GM21737 (cell line): ENCODE measurements around the gene C6orf89.

Experiments used
- ATAC-seq: cut with Tn5 transposase; IDR thresholded peaks from one replicate; pipeline ENCODE4 v1.9.1; 2021; ENCODE audit warnings: mild to moderate bottlenecking, moderate library complexity; ENCODE audit not compliant: unreplicated experiment

The C6orf89 gene, protein sequence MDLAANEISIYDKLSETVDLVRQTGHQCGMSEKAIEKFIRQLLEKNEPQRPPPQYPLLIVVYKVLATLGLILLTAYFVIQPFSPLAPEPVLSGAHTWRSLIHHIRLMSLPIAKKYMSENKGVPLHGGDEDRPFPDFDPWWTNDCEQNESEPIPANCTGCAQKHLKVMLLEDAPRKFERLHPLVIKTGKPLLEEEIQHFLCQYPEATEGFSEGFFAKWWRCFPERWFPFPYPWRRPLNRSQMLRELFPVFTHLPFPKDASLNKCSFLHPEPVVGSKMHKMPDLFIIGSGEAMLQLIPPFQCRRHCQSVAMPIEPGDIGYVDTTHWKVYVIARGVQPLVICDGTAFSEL

DNA sequence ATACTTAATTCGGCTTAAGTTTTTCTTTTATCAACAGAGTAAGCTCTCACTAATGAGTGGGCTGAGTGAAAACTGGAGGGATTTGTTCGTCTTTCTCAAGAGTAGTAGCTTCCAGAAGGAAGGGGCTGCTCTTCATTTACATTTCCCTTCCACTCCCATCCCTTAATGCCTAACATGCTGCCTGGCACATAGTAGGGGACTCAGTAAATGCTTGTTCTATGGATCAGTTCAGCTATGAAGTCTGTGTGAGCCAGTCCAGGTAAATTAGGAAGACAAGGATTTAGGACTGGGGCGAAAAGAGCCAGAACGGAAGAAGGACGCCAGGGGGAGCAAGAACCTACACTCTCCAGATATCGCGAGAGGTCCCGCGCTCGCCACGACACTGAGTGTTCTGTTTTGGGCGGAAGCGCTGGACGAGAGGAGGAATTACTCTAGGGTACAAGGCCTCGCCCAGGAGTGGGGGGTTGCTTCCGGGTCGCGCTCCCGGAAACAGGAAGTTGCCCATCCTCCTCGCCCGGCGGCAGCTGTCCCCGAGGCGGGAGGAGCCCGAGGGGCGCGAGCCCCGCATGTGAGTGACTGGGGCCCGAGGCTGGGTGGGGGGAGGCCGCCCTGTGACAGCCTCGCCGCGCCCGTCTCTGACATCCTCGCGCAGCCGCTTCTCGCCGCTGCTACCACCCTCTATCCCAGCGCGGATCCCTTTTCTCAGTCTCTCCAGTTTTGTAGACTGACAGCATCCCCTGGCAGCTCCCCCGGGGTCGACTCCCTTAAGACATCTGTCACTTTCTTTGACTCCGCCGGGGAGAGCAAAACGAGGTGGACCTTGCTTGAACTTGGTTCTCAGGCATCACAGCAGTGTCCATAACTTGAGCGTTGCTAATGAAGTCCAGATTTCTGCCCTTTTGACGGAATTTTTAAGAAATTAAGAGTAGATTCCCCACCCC, at the start of gene C6orf89:
Gene C6orf89 (plus strand): TSS at position 492 of the 941 bp plus-strand sequence. CDS start 13,493 bp downstream, outside the sequence.
- peak; percentile 98 for ATAC-seq

DNA sequence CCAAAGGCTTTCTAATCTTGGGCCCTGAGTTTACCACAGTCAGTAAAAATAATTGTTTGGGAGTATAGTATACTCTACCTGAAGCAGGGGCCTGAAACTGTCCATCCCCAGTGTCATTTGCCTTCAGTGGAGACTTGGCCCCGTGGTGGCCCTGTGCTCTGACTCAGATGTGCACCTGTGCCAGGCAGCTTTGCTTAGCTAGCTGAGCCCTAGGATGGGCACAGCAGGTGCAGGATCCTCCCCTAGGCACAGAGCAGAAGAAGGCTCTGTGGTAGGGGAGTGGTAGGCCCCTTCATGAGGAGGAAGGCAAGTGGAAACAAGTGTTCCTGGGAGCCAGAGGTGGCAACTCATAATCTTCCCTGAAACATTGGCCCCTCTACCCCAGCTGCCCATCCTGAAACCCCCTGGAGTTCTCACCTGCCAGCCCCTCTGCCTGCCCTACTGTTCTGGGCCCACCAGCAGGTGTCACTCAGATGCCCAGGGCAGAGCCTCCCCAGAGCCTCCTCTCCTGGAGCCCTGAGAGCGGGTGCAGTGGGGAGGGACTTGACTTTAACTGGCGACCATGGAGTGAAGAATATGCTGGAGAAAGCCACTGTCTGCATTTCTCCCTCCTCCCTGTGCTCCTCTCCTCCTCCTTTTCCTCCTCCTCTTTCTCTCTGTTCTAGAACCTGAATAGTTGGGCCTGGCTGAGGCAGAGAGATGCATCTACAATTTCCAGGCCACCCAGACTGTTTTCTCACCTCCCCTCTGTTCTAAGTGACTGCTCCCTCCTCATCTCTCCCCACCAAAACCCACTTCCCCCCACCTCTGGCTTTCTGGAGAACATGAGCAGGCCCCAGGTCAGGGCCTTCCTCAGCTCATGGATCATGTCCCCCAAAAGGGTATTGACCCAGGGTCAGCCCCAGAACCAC, 49.4 kb upstream of the C6orf89 start:
- ATAC-seq: no peak

DNA sequence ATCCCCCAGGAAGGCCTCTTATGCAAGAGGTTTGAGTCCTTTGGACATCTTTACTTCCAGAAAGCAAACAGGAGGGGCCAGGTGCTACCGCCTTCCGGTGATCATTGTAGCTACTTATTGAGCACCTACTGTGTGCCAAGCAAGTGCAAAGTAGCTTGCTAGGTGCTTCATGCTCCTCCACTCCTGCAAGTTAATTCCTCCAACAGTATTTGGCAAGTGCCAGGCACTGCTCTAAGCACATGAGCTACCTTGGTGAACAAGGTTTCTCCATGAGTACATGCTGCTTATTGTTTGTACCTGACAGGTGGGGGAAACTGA, 48.8 kb upstream of the C6orf89 start:
- ATAC-seq: no peak

DNA sequence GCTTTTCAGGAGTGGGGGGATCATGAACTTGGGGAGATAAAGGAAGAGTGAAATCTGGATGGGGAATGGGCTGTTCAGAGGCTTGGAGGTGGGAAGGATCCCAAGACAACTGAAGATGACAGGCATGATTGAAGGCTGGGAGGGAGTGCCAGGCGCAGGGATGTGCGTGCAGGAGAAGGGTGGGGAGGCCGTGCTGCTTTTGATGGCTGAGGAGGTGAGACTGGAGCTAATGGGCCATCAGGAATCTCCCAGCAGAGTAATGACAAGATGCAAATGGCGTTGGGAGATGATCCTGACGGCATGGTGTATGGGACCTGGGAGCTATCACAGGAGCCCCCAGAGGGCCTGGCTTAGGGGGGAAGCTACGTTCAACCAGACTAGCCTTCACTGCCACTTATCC, 48.1 kb upstream of the C6orf89 start:
- ATAC-seq: no peak

DNA sequence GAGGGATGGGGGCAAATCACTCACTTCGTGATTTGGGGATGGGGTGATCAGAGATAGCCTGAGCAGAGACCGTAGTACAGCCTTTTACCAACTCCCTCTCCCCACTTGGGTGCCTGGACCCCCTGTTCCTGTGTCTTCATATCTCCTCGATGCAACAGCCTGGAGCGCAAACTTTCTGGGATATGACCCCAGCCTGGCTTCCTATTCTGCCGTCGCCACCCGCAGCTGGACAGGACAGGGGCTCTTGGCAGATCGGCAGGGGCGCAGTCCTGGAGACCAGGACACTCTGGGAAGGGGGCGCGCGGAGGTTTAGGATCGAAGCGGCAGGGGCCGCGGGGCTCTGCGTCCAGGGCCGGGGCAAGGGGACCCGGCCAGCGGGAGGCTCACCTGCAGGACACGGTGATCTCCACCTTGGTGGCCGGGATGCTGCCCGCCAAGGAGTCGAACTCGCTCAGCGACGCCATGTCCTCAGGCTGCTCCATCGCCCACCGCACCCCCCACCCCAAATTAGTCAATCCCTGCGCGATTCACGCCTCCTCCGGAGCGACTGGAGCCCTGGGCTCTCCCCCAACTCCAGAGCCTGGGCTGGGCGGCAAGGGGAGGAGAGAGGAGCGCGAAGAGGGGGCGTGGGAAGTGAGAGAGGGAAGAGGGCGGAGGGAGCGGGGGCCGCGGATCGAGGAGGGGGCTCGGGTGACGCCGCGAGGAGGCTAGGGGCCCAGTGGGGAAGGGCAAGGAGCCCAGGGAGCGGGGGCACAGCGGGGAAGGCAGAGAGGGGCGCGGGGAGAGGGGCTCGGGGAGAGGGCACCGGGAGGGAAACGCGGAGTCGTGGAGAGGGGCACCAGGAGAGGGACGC, 46.6 kb upstream of the C6orf89 start, which contains the start of gene CPNE5:
Gene CPNE5 (minus strand): TSS at position 549 of the 853 bp plus-strand sequence. CDS start 67 bp downstream, at position 482.
- no peak for ATAC-seq

DNA sequence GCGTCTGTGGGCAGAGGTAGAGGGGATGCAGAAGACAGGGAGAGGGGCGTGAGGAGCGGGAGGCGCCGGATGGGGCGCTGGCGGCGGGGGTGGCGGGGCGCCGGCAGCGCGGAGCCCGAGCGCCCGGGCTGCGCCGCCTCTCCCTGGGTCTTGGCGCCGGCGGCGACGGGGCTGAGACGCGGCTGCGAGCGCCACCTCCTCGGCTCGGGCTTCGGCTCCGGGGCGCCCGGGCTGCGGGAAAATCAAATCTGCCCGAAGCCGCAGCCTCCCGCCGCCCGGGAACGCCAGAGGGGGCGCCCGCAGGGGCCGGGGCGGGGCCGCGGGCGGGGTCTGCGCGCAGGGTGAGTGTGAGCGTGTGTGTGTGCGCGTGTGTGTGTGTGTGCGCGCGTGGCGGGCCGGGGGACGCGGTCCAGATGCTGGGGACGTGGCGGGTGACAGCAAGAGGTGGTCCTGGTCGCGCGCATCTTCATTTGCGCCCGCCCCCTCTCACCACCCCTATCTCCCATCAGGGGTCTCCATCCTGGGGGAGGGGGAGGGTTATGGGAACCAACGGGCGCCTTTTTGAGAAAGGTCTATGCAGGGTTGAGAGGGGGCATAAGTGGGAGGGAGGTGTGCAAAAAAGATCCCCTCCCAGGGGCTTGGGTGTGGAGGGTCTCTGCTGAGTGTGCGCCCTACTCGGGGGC, 45.9 kb upstream of the C6orf89 start:
- ATAC-seq: no peak

DNA sequence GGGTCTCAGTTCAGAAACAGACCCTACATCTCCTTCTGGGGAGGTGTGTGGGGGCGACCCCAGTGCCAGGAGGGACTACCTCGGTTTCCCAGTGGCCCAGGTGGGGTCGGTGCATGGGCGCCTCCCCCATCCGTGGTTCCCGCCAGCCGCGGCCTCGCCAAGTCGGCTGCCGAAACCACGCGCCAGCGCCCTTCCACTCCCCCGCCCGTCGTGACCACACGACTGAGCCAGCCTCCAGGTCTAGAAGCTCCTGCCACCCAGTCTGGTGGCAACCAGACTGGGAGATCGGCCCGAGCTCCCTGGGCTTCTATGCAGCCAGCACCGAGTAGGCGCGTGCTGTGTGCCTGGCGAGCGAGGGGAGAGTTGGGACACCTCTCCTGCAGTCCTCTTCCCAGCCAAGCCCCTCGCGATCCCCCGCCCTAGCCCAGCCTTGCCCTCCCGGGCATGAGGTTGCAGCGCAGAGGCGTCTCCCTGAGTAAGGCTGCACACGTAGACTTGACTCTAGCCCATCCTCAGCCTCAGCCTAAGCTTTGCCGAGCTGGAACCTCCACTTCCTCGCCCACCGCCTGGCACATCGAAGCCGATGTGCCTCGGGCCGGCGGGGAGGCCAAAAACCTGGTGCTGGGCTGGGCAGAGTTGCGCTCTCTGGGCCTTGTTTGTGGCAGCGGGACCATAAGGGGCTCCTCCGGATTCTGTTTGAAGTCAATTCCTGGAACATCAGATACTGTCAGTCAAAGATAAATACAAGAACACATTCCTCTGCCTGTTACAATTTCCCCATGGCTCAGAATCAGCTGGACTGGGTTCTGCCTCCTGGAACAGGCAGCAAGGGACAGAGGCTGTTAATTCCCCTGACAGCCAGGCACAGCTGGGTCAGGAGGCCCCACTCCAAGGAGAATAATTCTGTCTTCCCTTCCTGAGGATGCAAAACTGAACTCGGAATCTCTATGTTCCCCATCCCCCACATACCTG, 45.0 kb upstream of the C6orf89 start:
- ATAC-seq: no peak

DNA sequence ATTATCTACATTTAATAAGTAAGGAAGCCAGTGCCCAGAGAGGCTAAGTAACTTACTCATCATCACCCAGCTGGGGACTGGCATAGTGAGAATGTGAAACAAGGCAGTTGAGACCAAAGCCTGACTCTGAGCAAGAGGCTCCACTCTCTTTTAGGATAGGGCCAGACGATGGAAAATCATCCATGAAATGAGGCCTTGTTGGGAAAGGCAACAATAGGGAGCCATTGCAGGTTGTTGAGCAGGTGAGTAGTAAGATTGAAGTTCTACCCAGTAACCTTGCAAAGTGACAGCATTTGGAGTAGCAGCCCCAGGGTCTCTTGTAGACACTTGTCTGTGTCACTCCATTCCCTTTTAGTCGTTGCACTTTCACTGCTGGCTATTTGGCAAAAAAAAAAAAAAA, 44.0 kb upstream of the C6orf89 start:
- no peak for ATAC-seq

DNA sequence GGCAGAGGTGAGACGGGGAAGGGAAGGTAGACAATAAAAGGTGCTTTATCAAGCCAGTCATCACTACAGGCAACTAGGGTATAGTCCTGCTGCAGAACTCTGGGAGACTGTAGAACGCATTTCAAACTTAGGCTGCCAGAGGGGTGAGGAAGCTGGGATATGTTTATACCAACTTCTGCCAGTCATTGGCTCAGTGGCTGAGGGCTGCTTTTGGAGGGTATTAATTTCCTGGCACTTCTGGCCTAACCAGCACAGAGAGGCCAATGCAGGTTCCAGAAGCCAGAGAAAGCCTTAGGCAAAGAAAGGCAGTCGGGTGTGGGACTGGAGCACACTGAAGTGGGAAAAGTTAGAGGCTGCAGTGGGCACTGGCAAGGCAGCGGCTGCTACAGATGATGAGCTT, 42.6 kb upstream of the C6orf89 start:
- no peak for ATAC-seq

DNA sequence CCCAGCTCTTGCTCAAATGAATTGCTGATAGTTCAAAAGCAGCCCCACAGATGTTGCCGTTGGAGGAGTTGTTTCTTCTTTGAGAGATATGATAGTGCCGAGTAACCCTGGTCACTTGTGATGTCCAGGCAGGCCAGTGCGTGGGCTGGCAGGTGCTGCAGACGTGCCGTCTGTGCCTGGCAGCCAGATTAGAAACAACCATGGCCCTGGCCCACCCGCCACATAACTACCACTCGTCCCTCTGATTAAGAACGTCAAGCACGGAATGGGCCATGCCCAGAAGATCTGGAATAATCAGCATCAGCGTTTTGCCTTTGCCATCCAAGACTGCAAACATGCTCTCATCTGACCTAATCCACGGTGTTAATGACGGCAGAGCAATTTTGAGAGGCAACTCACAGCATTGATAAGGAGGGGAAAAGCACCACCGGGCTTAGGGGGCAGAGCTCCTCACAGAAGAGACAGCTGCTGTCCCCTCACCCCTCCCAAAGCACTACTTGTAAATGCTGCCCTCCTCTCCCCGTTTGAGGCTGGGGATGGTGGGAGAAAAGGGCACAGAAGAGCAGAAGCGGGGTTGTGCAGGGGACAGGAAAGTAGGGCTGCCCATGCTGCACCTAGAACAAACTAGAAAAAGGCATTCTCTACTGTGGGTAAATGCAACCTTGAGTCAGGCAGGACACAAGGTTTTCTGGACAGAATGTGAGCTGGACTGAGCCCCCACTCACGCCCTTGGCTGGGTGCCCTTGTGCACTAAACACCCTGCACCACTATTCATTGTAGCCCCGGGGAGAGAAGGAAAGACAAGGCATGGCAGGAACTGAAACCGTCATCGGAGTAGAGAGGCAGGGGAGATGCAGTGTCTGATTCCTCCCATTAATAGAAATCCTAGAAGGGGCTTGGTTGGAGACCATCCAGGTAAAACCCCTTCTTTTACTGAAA, 41.3 kb upstream of the C6orf89 start:
- no peak for ATAC-seq

DNA sequence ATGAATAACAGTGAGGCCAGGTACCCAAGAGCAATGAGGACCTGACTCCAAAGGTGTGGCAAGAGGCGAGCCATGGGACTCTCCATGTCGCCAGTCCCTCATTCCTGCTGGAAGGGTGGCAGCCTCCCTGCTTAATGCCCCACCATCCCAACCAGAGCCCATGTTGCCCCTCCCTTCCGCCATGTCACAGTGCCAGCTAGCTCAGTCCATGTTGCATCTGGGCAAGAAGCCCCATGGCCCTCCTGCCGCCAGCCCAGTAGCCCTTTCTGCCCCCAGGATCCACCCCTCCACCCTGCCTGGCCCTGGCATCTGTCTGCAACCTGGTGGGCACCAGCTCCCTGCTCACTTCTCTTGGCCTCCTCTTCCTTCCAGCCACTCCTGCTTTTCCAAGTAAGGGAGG, 40.5 kb upstream of the C6orf89 start:
- no peak for ATAC-seq

DNA sequence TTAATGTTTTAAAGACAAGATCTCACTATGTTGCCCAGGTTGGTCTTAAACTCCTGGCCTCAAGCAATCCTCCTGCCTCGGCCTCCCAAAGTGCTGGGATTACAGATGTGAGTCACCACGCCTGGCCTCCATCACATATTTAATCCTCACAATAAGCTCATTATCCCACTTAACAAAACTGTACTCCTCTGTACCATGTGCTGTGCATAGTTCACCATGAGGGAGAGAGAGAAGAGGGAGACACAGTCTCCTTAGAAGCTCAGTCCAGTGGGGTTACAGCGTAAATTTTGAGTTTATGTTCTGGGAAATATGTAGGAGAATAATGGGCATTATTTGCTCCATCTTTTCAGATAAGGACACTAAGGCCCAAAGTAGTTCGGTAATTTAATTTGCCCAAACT, 38.6 kb upstream of the C6orf89 start:
- no peak for ATAC-seq

DNA sequence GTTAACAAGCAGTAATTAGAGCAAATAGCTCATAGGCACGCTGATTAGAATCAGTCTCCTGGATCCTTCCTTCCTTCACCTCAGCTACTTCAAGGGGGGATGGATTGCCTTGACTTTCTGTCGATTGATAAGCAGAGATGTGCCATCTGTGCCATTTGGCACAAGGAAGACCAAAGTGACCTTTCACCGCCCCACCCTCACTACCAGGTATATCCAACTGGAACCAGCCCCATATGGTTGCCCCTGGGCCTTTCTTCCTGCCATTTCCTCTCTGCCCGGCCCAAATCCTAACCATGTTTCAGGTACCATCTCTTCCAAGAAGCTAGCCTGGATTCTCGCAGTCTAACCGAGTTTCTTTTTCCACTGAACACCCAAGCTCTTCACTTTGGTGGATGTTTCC, 37.8 kb upstream of the C6orf89 start:
- ATAC-seq: no peak

DNA sequence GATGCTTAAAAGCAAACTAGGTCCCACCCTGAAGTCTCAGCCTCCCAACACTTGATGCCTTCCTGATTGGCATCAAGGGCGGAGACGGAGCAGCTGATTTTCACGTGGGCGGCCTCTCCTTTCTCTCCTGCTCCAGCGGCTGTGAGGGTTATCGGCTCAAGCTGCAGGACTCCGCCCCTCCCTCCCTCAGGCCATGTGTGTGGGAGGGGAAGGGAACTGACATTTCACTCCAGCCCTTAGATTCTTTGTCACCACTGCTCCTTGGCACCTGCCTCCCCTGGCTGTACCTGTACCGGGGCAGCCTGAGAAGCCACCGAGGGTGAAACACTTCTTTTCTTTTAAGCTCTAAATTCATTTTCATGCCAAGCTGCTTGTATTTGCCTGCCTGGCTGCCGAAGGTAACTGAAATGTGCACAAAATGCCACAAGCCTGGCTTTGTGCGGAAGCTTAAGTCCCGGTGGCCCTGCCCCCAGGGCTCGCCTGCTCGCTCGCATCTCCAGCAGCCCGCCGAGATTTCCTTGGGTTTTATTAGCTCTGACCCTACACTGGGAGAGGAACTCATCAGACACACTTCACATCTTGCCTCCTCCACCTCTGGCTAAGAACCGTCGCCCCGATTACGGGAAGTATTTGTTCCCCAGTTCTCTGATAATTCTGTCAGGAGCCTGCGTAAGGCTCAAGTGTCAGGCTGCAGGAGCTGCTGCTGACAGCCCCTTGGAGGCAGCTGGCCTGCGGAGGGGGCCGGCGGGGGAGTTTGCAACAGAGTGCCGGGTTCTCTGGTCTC, 36.9 kb upstream of the C6orf89 start:
- ATAC-seq: no peak

DNA sequence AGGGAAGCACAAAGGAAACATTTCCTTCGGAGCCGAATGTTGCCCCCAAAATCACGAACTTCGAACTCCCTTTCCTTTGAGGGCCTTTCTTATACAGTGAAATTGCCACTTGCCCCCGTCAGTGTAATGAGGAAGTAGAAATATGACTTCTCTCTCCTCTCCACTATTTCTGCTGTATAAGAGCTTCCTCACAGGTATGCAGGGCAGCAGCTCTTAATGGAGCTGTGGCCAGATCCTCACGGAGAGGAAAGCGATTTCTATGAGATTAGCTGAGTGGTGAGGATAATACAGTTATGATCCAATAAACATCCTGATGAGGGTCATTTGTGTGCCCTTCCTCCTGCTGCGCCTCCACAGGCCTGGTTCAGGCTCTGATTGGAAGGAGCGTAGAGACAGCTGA, 35.7 kb upstream of the C6orf89 start:
- ATAC-seq: no peak

DNA sequence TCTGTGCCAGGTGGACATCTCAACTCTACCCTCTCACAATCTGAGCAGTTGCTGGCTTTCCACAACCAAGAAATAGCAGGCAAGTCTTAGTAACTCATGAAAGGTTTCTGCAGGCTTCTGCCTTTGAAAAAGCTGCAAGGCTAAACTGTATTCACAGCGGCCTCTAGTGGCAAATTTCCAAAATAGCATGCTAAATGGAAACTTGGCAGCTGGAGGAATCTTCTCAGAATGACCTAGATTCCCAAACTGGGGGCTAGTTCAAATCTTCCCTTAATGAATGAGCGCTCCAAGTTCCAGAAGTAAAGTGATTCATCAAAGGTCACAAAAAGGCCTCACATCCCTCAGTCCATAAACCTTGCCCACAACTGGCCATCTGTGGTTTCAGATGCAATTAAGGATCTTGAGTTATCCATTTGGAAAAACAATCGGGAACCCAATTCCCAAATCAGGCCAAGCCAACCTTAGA, 34.6 kb upstream of the C6orf89 start:
- ATAC-seq: no peak
